Activated CD4-positive, alpha-beta T cell treated with anti-CD3 and anti-CD28 coated beads, Interleukin-2, amount 10 ng/mL, durations not matched to agents 24 days and 14 days (primary cell): ENCODE results near the gene DIAPH3. TPM values are rescaled to one million over a fixed set of nuclear protein-coding genes. Genes with fewer than 3 reads are reported as not detected.
"Not testable (repeated sequence)": the region's sequence is repeated elsewhere in the genome, so short reads cannot be mapped to it uniquely, and the experiment has no call there.

Source experiments
- DNase-seq: peaks from one replicate; pipeline ENCODE4 v3.0.0; 2022
- H3K27ac Mint-ChIP-seq: one replicate; pipeline ENCODE4 v1.8.0; 2022; ENCODE audit warnings: mild to moderate bottlenecking, mixed read lengths
- H3K27me3 Mint-ChIP-seq: one replicate; pipeline ENCODE4 v1.8.0; 2022; ENCODE audit warnings: mixed read lengths
- H3K36me3 Mint-ChIP-seq: one replicate; pipeline ENCODE4 v1.8.0; 2022; ENCODE audit warnings: low read depth, mild to moderate bottlenecking, mixed read lengths
- H3K4me1 Mint-ChIP-seq: one replicate; pipeline ENCODE4 v1.8.0; 2021; ENCODE audit warnings: mixed read lengths
- H3K4me3 Mint-ChIP-seq: one replicate; pipeline ENCODE4 v1.8.0; 2022; ENCODE audit warnings: mild to moderate bottlenecking, moderate library complexity, mixed read lengths
- H3K9me3 Mint-ChIP-seq: one replicate; pipeline ENCODE4 v1.8.0; 2021; ENCODE audit warnings: mixed read lengths
- intact Hi-C: fragments of 100-400 bp; cut with micrococcal nuclease; formaldehyde crosslinking; loops from one replicate; pipeline ENCODE4 v1.15.1; 2023
- total RNA-seq: library from RNA; stranded (reverse); gene quantifications from 2 replicates; pipeline ENCODE4 v1.2.3, GENCODE V29; 2022

Gene DIAPH3
- total RNA-seq, 1 donor from 2014 or later = 26.6 TPM

- H3K27me3 Mint-ChIP-seq = no peaks in the 10 kb centered on the region
- no peak for DNase-seq
- H3K4me1 Mint-ChIP-seq = no peaks in the 10 kb centered on the region
- intact Hi-C loops = no loop called here
- H3K4me3 Mint-ChIP-seq = no peak overlapping the region
- H3K36me3 Mint-ChIP-seq = peaks cover 34% of the 10 kb centered on the region
- H3K27ac Mint-ChIP-seq = no peak overlapping the region
- H3K9me3 Mint-ChIP-seq = no peaks in the 10 kb centered on the region
Measured at GRCh38 chr13:60108589-60108988, 55.1 kb downstream of the DIAPH3 start.

DNA sequence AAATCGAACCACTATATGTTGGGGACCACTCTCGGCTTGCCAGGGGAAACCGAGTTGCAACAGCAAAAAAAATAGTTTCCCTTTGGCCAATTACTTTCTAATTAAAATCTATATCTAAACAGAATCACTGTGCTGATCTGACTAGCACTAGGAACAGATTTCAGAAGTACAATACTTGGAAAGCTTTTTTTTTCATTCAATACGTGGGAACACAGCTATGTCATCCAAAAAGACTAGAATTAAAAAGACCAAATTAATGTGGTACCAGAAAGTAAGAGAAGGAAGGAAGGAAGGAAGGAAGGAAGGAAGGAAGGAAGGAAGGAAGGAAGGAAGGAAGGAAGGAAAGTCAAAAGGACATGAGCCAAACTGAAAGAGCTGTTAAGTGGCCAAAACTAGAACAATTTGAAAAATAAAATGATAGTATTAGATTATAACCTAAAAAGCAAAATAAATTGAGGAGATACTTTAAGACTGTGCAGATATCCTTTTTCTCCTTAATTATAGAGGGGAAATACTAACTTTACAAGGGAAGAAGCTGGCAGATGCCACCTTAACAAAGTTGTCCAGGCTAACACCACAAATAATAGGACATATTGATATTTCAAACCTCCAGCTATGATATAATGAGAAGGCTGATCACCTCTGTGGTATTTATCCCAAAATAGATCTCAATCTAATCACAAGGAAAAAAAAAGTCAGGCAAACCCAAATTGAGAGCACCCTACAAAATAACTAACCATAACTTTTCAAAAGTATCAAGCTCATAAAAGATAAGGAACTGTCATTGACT lies 63.9 kb downstream of the DIAPH3 start:
- no peak overlapping the region for H3K4me3 Mint-ChIP-seq
- intact Hi-C loops = no loop called here
- peaks cover 8% of the 10 kb centered on the region for H3K9me3 Mint-ChIP-seq
- DNase-seq = no peak
- H3K27ac Mint-ChIP-seq = no peak overlapping the region
- no peaks in the 10 kb centered on the region for H3K27me3 Mint-ChIP-seq
- peaks cover 17% of the 10 kb centered on the region for H3K36me3 Mint-ChIP-seq
- peaks cover 4% of the 10 kb centered on the region for H3K4me1 Mint-ChIP-seq

- Mint-ChIP-seq H3K36me3 (peaks cover 20% of the 10 kb centered on the region), H3K27me3 (no peaks in the 10 kb centered on the region), H3K9me3 (peaks cover 4% of the 10 kb centered on the region), H3K4me1 (peaks cover 6% of the 10 kb centered on the region), H3K27ac (no peak overlapping the region), H3K4me3 (no peak overlapping the region)
- intact Hi-C loops = no loop called here
- no peak for DNase-seq
Measured at GRCh38 chr13:60095300-60095699, 68.4 kb downstream of the DIAPH3 start.

DNA sequence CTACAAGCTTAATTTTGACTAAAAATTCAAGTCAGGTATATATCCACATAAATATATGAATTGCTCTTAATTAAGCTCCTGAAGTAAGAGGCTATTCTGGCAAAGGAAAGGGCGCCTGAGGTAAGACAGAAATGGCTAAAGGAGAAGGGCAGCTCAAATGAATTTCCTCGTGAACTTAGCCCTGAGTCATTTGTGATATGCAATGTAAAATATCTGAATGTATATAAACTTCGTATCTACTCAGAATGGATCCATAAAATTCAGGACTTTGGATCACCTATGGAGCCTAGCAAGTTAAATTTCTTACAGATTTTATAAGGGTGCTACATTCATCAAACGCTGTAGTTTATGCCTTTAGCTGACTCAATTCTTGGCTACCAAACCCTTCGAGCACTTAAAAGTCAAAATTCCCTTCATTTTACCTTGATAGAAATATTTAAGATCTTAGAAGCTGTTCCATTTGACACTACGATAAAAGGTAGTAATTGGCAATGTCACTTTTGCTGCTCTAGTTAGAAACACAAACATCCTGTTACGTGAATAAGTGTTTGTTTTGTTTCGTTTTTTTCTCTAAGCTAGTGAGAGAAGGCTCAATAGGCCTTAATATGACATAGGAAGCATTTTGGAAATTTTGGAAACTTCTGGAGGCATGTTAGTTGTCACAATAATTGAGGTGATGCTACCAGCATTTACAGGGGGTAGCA lies 69.2 kb downstream of the DIAPH3 start:
- peaks cover 23% of the 10 kb centered on the region for H3K36me3 Mint-ChIP-seq
- intact Hi-C loops = no loop called here
- DNase-seq = no peak
- no peak overlapping the region for H3K27ac Mint-ChIP-seq
- H3K9me3 Mint-ChIP-seq = peaks cover 4% of the 10 kb centered on the region
- H3K4me3 Mint-ChIP-seq = no peak overlapping the region
- no peaks in the 10 kb centered on the region for H3K27me3 Mint-ChIP-seq
- peaks cover 4% of the 10 kb centered on the region for H3K4me1 Mint-ChIP-seq

DNA sequence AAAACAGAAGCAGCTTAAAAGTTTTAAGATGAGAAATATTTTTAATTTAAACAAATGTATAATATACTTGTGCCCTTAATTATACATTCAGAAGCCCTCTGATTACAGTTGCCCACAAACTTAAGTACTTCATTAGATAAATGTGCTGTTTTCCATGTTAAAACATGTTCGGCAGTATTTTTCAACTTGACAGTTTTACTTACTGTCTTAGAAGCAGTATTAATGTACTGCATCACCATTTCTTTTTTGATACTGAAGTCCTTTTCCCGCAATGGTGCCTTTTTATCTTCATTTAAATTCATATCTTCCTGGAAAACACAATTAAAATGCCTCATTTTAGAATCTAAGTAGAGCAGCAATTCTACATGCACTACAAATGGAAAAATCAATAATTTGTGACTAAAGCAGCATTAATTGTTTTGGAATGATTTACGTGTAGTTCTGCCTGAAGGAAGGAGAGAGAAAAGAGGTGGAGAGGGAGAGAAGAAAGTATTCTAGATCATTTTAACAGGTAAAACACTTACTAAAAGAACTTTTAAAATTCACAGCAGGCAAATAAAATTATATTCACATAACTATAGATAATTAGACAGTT lies 70.2 kb downstream of the DIAPH3 start:
- Mint-ChIP-seq H3K27me3 (no peaks in the 10 kb centered on the region), H3K4me1 (peaks cover 4% of the 10 kb centered on the region), H3K4me3 (no peak overlapping the region), H3K9me3 (peaks cover 4% of the 10 kb centered on the region), H3K36me3 (peaks cover 23% of the 10 kb centered on the region), H3K27ac (no peak overlapping the region)
- intact Hi-C loops = no loop called here
- no peak for DNase-seq

DNA sequence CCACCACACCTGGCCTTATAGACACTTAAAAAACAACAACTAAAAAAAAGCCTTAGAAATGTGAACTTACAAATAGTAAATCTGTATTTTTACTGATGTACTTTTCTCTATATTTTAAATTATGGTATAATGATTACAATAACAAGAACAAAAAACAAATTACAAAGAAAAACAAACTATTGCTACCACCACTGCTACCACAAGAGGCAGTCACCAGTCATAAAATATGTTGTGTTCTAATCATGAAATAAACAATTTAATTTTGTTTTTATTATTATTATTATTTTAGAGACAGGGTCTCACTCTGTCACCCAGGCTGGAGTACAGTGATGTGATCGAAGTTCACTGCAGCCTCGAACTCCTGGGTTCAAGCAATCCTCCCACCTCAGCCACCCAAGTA lies 72.2 kb downstream of the DIAPH3 start:
- H3K36me3 Mint-ChIP-seq = peaks cover 18% of the 10 kb centered on the region
- no peaks in the 10 kb centered on the region for H3K27me3 Mint-ChIP-seq
- no peak overlapping the region for H3K27ac Mint-ChIP-seq
- H3K4me3 Mint-ChIP-seq = no peak overlapping the region
- H3K9me3 Mint-ChIP-seq = no peaks in the 10 kb centered on the region
- intact Hi-C loops = no loop called here
- DNase-seq = no peak
- peaks cover 4% of the 10 kb centered on the region for H3K4me1 Mint-ChIP-seq

- no peak overlapping the region for H3K4me3 Mint-ChIP-seq
- H3K4me1 Mint-ChIP-seq = peaks cover 4% of the 10 kb centered on the region
- no peaks in the 10 kb centered on the region for H3K9me3 Mint-ChIP-seq
- peaks cover 17% of the 10 kb centered on the region for H3K36me3 Mint-ChIP-seq
- no peaks in the 10 kb centered on the region for H3K27me3 Mint-ChIP-seq
- intact Hi-C loops = no loop called here
- H3K27ac Mint-ChIP-seq = no peak overlapping the region
- no peak for DNase-seq
Measured at GRCh38 chr13:60090574-60090973, 73.2 kb downstream of the DIAPH3 start.

GRCh38 chr13:60083780-60084179 lies 79.9 kb downstream of the DIAPH3 start:
- intact Hi-C loops, DNase-seq, H3K27ac Mint-ChIP-seq, H3K9me3 Mint-ChIP-seq, H3K4me1 Mint-ChIP-seq, H3K27me3 Mint-ChIP-seq, H3K4me3 Mint-ChIP-seq, H3K36me3 Mint-ChIP-seq: not testable (repeated sequence)

- Mint-ChIP-seq H3K27ac (no peak overlapping the region), H3K36me3 (no peaks in the 10 kb centered on the region), H3K4me3 (no peak overlapping the region), H3K27me3 (no peaks in the 10 kb centered on the region), H3K4me1 (no peaks in the 10 kb centered on the region), H3K9me3 (no peaks in the 10 kb centered on the region)
- intact Hi-C loops = no loop called here
- DNase-seq = no peak
Measured at GRCh38 chr13:60080850-60081249, 82.9 kb downstream of the DIAPH3 start.

- Mint-ChIP-seq H3K9me3 (no peaks in the 10 kb centered on the region), H3K36me3 (peaks cover 6% of the 10 kb centered on the region), H3K4me3 (no peak overlapping the region), H3K27me3 (no peaks in the 10 kb centered on the region), H3K27ac (no peak overlapping the region), H3K4me1 (peaks cover 4% of the 10 kb centered on the region)
- intact Hi-C loops = no loop called here
- no peak for DNase-seq
Measured at GRCh38 chr13:60078226-60078625, 85.5 kb downstream of the DIAPH3 start.

DNA sequence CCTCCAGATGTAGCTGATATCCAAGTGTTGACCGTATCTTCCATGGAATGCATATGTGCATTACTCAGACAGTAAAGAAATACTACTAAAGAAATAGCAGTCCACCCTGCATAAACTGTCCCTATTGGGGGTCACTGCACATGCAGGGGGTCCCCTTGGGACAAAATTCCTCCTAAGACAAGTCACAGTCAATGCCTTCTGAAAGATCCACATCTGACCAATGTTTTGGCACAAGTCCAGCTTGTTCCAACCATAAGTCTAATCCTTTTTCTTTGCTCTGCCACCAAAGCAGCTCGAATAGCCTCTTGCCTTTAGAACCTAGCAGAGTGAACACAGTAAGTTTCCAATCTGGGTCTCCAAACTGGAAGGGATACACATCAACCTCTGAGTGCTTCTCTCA lies 87.9 kb downstream of the DIAPH3 start:
- intact Hi-C loops = no loop called here
- H3K4me1 Mint-ChIP-seq = peaks cover 4% of the 10 kb centered on the region
- H3K27ac Mint-ChIP-seq = no peak overlapping the region
- peaks cover 12% of the 10 kb centered on the region for H3K36me3 Mint-ChIP-seq
- no peaks in the 10 kb centered on the region for H3K27me3 Mint-ChIP-seq
- H3K9me3 Mint-ChIP-seq = peaks cover 8% of the 10 kb centered on the region
- H3K4me3 Mint-ChIP-seq = no peak overlapping the region
- DNase-seq = no peak

DNA sequence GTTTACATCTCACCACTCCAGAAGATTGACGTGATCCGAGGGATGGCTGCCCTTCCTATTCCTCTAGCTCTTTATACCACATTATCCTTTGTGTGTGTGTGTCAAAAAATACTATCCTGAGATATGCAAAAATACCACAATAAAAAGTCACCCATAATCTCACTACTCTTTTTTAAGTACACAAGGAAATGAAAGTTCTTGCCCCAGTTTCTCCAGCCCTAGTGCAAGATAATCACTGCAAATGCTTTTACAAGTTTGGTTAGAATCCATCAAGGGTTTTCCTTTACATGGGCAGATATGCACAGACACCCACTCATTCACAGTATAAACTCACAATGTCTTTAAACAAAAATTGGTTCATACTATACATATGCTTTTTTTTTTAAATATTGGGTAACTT lies 89.3 kb downstream of the DIAPH3 start:
- Mint-ChIP-seq H3K9me3 (peaks cover 8% of the 10 kb centered on the region), H3K27ac (no peak overlapping the region), H3K36me3 (peaks cover 12% of the 10 kb centered on the region), H3K4me1 (peaks cover 4% of the 10 kb centered on the region), H3K27me3 (no peaks in the 10 kb centered on the region), H3K4me3 (no peak overlapping the region)
- no peak for DNase-seq
- intact Hi-C loops = no loop called here

DNA sequence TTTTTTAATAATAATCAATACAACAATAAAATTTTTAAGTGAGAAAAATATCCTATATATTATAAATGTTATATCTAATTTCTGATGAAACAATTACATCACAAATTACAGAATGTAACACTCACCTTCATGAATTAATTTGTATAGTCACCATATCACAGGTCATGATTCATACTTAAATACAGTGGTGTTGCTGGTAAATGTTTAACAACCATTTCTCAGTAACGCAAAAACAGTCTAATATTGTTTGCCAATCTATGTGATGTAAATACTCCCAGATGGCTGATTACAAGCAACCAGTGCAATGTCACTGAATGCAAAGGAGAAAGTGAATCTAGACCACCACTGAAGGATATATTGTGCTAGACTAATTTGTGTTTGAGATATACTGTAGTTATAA lies 97.5 kb downstream of the DIAPH3 start:
- no peak overlapping the region for H3K4me3 Mint-ChIP-seq
- H3K27me3 Mint-ChIP-seq = no peaks in the 10 kb centered on the region

GRCh38 chr13:60062502-60062901 lies 101.2 kb downstream of the DIAPH3 start:
- Mint-ChIP-seq H3K4me1 (peaks cover 5% of the 10 kb centered on the region), H3K9me3 (no peaks in the 10 kb centered on the region), H3K36me3 (peaks cover 8% of the 10 kb centered on the region), H3K27ac (no peak overlapping the region), H3K27me3 (no peaks in the 10 kb centered on the region), H3K4me3 (no peak overlapping the region)
- intact Hi-C loops = no loop called here
- DNase-seq = no peak

More for the DNA sequence above, 97.5 kb downstream of the DIAPH3 start:
- peaks cover 10% of the 10 kb centered on the region for H3K36me3 Mint-ChIP-seq
- H3K4me1 Mint-ChIP-seq = peaks cover 3% of the 10 kb centered on the region
- no peak for DNase-seq
- intact Hi-C loops = no loop called here
- no peak overlapping the region for H3K27ac Mint-ChIP-seq
- H3K9me3 Mint-ChIP-seq = peaks cover 7% of the 10 kb centered on the region
